CD4-positive, alpha-beta T cell treated with Interleukin-10 for 1 hour (primary cell): ENCODE measurements around the gene CCDC86.
A peak's percentile ranks its signal among the peaks of the same experiment; 100 is the strongest.
"Not testable (repeated sequence)": the region's sequence is repeated elsewhere in the genome, so short reads cannot be mapped to it uniquely, and the experiment has no call there.

ENCODE experiments used
- DNase-seq: peaks from one replicate; pipeline ENCODE4 v3.0.0-alpha.2; 2020

The CCDC86 gene

GRCh38 chr11:60841797-60842667 is at the start of gene CCDC86:
Gene CCDC86, plus strand, starts transcription at chr11:60842113. Its CDS starts 12 bp downstream, at chr11:60842125.
- peak; percentile 98 for DNase-seq

- no peak for DNase-seq
These were observed 49.4 kb upstream of the CCDC86 start for GRCh38 chr11:60792521-60792920.

- no peak for DNase-seq
These were observed 46.6 kb upstream of the CCDC86 start for GRCh38 chr11:60795291-60795690.

- DNase-seq: no peak
These were observed 43.9 kb upstream of the CCDC86 start for GRCh38 chr11:60797846-60798630.

- DNase-seq: no peak
These were observed 43.3 kb upstream of the CCDC86 start for GRCh38 chr11:60798631-60799030.

GRCh38 chr11:60801194-60801593 is 40.7 kb upstream of the CCDC86 start:
- DNase-seq: no peak

- DNase-seq: no peak
These were observed 38.5 kb upstream of the CCDC86 start for GRCh38 chr11:60803273-60803936.

- DNase-seq: no peak
These were observed 32.7 kb upstream of the CCDC86 start for GRCh38 chr11:60809249-60809648.

GRCh38 chr11:60809691-60810090 is 32.2 kb upstream of the CCDC86 start:
- no peak for DNase-seq

GRCh38 chr11:60810151-60810550 is 31.8 kb upstream of the CCDC86 start:
- no peak for DNase-seq

GRCh38 chr11:60810569-60810968 is 31.3 kb upstream of the CCDC86 start:
- DNase-seq: no peak

- no peak for DNase-seq
These were observed 28.6 kb upstream of the CCDC86 start for GRCh38 chr11:60813324-60813723.

- DNase-seq: no peak
These were observed 27.8 kb upstream of the CCDC86 start for GRCh38 chr11:60814112-60814511.

GRCh38 chr11:60816590-60817157 is 25.2 kb upstream of the CCDC86 start:
- DNase-seq: no peak

GRCh38 chr11:60818057-60818456 is 23.9 kb upstream of the CCDC86 start:
- DNase-seq: no peak

- DNase-seq: no peak
These were observed 19.9 kb upstream of the CCDC86 start for GRCh38 chr11:60821827-60822599.

- DNase-seq: not testable (repeated sequence)
These were observed 18.1 kb upstream of the CCDC86 start for GRCh38 chr11:60823745-60824306.

- no peak for DNase-seq
These were observed 16.8 kb upstream of the CCDC86 start for GRCh38 chr11:60825118-60825517.

- DNase-seq: no peak
These were observed 16.1 kb upstream of the CCDC86 start for GRCh38 chr11:60825790-60826189.

GRCh38 chr11:60830478-60831142 is 11.3 kb upstream of the CCDC86 start:
- DNase-seq: no peak

- DNase-seq: peak; percentile 79
These were observed 10.8 kb upstream of the CCDC86 start for GRCh38 chr11:60831143-60831500.
